Right renal cortex interstitium (tissue), 3 donors: ENCODE results near the gene FMN1. TPM values are rescaled to one million over a fixed set of nuclear protein-coding genes. Genes with fewer than 3 reads are reported as not detected.
A peak's percentile ranks its signal among the peaks of the same experiment; 100 is the strongest.

Experiments used
- DNase-seq, 3 donors: peaks; one replicate each; pipeline ENCODE4 v3.0.0-alpha.2; 2013; ENCODE audit warnings: low read depth in 3 of 3, low spot score in 2 of 3
- polyA plus RNA-seq, 3 donors: library from polyadenylated mRNA; unstranded; fragments of 120-200 nt; gene quantifications; one replicate each; pipeline ENCODE4 v1.2.1, GENCODE V29; 2013; ENCODE audit not compliant: insufficient read length in 3 of 3

The FMN1 gene
- polyA plus RNA-seq, 3 donors = 14.2 to 18.6 (median 16.4) TPM

DNA sequence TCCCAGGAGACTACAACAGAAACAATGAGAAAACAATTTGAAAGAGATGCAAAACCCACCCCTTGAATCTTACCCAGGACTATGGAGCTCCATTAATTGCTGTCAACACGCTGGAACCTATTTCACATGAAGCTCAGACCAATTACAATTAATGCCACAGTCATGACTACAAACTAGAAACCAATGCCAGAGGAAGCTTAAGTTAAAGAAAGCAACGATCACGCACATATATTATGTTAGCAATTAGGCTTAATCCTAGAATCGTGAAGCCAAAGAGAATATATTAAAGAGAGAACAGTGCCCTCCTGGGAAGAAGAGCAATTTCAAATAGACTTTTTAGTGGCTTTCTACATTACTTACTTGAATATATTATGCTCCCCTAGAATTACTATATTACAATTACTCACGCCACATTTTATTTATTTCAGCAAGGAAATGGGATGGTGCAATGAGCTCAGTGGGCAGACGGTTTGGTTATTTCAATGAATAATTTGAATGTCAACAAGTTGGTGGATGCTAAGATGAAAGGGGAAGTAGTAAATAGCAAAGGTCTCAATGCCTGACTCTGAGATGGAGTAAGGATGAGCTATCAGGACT is 351.2 kb downstream of the FMN1 start:
- no peak for DNase-seq

DNA sequence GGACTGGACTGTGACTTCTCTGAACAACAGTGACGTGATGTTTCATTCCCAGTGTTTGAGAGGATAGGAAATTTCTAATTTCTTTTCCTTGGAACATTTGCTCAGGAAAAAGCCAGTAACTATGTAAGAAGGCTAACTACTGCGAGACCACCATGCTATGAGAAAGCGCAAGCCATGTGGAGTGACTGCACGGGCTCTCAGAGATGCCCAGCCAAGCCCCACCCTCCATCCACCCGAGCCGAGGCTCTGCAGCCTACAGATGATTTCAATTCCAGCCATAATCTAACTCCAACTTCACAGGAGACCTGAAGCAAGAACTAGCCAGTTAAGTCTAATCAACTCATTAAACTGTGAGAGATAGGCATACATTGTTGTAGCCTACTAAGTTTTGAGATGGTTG is 352.4 kb downstream of the FMN1 start:
- DNase-seq = no peak

DNA sequence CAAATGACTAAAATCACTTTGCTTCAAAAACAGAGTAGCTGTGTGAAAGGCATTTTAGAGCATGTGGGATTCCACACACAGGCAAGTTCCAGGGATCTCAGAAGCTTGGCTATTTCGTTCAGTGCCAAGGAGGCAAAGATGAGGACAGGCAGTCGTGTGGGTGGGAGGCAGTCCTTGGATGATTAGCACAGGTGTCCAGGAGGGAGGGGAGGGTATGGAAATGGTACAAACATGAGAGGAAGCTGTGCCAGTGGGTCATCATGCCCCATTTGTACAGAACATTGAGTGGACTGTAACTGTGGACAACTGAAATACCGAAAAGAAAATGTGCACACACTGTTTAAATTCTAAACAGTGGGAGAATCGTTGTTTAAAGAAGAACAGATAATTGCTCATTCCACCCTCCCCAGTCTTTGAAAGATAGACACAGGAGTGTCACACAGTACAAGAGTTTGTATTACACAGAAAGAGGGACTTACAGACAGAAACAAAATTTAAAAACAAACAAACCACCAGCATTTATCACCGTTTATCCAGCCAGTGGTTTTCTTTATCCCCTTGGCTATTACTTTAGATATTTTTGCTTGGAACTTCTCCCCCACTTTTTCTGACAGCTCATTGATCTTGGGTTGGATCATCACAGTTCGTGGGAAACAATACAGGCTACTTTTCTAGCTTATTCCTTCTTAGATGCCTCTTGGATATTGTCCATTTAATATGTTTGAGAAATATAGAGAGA is 353.8 kb downstream of the FMN1 start:
- no peak for DNase-seq

DNA sequence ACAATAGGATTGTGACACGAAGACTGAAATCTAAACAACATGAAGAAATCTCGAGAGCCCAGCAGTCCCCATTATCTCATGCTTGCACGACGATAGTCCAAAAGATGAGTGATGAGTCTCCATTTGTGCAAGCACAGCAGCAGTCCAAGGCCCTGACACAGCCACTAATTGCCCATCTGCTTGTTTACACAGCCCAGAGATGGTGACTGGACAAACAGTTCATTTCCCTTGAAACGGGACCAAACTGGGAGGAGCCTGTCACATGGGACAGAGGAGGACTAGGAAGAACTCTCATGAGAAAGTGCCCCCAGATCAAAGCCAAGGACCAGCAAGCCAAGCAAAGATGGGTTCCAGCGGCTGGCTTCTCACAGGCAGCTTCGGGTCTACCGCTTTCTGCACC is 355.7 kb downstream of the FMN1 start:
- DNase-seq = no peak

DNA sequence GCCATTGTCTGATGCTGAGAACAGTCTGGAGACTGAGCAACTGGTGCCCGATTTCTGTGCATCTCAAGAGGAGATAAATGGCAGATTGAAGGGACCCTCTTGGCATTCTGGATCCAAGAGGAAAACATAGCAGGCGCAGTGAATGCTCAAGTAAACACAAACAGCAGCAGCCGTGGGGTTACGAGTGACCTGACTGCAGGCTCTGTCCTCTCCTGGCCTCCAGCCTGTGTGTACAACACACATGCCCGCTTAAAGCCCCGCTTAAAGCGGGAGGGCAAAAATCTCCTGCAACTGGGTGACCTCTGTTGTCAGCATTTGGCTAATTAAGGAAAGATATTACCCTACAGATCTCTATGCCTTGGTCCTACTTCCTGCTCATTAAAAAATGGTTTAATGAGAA is 356.2 kb downstream of the FMN1 start:
- no peak for DNase-seq

DNA sequence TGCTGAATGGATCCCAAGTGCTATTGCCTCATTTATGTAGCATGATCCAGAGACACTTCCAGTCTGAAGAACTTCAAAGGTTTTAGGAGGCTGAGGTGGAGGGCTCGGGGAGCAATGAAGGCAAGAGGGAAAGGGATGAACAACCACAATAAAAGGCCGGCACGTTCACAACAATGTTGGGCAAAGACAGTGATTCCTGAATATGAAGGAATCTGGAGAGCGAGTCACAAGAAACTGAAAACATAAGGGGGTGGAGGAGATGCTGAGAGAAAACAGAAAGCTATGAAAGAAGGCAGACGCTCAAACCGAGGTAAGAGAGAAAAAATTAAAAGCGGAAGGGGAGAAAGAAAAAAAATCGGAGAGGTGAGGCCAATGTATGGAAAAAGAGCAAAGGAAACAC is 356.6 kb downstream of the FMN1 start:
- no peak for DNase-seq

DNA sequence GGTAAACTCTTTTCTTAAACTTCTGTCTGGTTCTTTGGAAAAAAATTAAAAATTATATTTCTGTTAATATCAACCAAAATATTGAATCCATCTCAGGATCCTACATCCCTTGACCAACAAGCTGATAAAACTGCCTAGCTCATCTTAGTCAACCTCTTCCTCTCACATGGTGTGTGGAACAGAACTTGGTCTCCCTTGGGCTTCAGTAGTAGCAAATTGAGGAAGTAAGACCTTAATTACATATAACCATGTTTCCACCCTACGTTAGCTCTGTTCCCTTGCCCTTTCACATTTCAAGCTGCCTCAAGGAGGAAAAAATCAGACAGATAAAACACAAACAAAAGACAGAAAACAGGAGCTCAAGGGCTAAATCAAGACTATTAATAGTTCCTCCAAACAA is 360.4 kb downstream of the FMN1 start:
- no peak for DNase-seq

DNA sequence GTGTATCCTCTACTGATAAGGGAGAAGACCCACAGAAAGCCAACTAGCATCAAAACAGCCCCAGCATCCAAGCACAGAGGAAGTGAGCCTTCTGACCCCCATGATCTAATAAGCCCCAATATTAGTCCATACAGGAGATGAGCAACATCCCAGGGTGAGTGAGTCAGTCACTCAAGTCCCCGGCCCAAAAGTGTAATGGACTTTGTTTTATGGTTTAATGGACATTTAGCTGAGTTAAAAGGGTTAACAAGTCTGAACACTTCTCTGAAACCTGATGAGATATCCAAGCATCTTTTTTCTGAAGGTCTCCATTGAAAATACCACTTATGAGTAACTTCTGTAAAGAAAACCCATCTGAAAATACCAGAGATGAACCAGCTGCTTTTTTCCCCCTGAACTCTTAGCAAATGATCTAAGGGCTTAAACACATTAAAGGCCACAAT is 361.1 kb downstream of the FMN1 start:
- DNase-seq = no peak

DNA sequence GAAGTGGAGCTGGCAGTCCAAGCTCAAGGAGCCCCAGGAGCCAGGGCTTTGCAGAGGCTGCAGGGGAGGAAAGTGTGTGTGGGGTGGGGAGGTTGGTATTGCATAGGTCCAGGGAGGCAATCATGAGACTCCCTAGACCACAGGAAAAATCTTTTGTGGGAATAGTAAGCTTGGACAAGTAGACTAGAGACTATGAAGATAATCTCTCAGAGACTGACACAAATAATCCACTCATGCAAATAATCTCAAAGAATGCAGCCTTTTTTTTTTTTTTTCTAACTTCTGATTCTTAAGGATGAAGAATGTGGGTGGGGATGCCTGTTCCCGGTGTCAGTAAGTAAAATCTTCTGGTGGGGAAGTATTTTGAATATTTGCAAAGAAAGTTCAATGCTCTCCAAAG is 363.0 kb downstream of the FMN1 start:
- no peak for DNase-seq

DNA sequence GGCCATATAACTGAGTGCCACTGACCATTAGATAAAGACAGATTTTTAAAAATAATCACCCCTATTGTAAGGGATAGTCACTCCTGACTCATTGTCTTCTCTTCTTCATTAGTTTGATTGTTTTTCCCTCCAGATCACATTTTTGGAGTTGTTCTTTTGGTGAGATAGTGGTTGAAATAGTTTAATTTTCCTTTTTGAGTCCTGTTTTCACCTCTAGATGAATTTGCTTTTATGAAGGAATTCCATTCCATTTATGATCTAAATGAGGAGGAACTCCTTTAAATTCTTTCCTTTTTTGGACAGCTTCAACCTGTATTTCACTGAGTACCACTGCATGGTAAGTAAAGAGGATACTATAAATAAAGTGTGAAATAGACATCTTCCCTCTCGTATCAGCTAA is 364.3 kb downstream of the FMN1 start:
- DNase-seq = no peak

DNA sequence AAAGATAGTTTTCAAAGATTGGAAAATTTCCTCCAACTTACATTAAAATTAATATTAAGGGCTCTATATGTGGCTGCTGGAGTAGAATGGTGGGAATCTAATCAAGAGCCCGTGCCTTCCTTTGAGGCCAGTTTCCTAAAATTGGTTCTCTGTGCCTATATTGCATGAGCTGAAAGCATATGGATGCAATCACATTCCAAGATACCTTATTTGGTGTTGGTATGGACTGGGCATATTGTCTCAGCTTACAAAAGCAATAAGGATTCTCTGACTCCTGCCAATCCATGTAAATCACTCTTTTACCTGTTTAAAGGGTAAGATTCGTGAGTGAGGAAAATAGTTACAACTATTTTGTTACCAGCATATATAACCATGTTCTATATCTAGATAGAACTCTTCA is 365.1 kb downstream of the FMN1 start:
- no peak for DNase-seq

DNA sequence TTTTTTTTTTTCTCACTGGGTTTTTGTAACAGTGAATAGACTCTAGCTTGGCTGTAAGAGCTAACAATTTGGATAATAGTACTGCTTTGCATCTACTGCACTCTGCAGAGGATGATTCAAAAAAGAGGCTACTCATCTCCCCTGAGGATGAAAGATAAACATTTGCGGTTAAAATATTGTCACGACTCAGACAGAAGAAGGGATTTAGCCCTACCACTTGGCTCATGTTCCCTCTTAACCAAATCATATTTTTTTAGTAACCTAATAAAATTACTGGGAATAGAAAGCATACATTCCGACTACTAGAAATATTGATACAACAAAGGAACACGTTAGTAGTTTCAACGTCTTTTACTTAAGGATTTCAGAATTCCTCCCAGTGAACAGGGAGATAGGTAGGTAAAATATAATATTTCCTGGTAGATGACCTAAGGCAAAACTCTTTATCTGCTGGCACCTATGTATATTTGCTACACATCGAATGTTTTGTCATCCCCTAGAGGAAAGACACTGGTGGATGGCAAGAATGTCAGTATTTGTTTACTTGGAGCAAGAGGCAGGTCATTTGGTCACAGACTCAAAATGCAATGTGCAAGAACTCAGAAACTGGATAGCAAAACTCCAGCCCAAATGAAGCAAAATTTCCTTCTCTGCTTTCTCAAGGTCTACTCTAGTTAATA is 365.9 kb downstream of the FMN1 start:
- no peak for DNase-seq

DNA sequence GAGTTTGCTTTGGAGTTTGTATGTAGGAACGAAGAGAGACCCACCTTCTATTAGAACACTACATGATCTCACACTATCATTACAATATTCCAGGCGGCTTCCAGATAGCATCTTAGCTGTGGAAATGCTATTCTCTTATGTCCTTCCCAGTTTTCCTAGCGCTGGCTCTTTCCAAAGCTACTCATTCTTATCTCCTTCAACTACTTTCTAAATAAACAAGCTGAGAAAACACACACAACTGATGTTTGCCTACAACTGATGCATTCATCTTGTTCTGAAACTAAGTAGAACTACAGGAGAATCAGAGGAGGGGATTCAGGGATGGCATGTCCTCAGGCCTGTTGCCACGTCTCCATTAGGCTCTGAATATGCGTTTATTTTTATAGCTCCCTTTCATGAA is 367.8 kb downstream of the FMN1 start:
- no peak for DNase-seq

DNA sequence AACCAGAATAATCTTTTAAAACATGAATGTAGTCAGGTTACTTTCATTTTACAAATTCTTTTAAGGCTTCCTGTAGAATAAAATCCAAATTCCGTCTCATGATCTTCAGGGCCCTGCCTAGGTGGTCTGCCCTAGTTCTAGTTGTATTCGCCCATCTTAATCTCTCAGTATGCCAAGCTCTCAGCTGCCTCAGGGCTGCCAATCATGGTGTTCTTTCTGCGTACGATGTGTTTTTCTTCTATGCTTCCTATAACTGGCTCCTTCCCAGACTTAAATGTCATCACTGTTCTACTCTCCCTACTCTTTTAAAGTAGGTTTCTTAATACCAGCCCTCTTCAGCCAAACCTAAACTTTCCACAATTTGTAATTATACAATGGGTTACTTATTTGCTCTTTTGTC is 369.3 kb downstream of the FMN1 start:
- DNase-seq = no peak

DNA sequence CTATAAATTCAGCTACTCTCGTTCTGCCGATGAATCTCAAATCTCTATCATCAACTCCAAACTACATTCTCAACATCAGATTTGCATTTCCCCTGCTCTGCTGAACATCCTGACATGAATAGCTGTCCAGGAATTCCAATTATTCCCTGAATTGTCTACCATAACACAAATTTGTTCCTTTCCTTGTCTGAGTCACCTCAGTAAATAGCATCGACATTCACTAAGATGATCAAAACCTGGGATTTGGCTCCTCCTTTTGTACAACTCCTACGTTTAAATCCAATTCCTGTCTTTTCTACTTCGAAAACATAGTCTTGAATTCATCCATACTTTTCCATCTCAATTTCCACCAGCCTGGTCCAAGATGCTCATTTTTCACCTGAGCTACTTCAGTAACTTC is 369.7 kb downstream of the FMN1 start:
- no peak for DNase-seq

DNA sequence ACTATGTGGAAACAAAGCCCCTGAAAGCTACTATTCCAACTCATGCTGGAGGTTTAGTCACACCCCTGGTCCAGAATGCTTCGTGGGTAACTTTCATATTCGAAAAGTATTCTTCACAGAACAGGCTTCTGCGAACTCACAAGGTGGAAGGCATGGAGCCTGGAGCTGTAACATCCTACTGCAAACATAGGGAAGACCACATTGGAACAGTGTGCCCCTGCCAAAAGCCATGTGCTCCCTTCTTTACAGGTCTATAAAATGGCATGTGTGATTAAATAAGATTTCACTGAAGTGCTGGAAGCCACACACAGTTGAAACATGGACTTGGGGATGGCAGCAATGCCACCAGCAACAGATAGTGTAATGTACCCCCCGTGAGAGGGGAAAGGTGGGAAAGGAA is 370.8 kb downstream of the FMN1 start:
- DNase-seq = no peak

DNA sequence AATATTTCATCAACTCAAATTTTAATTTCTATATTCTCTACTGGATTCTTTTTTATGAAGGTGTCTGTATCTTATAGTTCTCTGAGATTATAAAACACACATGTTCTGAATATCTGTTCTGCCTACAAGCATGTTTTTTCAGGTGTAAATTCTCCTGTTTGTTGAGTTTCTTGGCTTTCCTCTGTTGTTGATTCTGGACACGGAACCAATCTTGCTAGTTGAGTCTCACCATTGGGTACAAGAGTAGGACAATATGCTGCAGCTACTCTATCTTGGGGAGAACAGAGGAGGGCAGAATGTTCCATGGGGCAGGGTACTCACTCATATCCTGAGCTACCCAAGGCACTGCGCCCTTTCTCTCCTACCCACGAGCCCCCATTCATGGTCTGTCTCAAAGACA is 371.8 kb downstream of the FMN1 start:
- DNase-seq = no peak

DNA sequence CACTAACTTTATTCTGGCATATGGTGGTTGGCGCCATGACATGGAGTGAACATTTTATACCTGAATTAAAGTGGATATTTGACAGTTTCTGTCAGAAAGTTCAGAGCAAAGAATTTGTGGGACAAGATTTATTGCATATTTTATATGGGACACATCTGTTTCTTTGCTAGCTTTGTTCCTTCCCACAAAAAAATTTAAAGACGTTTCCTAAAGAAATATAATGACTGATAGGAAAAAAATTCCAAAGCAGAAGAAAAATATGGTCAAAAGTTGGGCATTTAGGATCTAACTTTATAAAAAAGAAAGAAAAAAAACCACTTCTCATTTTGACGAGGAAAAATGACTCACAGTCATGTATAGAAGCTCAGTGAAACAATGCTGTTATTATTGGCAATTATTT is 375.1 kb downstream of the FMN1 start:
- no peak for DNase-seq

DNA sequence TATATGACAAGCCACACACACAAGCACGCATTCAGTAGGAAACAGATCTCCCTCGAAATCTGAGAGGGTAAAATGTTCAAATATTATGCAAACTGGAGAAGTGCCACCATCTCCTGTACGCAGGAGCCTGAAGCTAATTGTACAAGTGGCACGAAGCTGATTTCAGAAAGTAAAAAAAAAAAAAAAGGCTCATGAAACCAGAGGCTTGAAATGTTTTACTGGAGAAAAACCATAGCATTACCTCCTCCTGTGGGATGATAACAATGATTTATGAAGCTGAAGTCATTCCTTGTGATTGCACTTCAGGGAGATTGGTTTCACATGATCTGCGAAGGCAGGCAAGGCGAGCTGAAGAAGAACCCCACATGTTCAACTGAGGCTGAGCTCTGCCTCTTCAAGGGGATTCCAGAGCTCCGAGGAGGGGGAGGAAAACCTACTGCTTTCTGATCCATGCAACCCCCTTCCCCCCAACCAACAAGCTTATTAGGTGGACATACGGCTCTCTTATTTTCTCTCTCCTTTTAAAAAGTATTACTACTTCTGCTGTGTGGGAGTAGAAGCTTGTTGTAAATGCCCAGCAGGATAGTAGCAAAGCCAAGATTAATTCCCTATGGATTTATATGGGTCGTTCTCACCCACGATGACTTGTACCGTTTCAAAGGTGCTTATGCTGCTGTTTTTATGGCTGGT is 375.6 kb downstream of the FMN1 start:
- DNase-seq = peak; percentile 58 to 68 (median 61)

DNA sequence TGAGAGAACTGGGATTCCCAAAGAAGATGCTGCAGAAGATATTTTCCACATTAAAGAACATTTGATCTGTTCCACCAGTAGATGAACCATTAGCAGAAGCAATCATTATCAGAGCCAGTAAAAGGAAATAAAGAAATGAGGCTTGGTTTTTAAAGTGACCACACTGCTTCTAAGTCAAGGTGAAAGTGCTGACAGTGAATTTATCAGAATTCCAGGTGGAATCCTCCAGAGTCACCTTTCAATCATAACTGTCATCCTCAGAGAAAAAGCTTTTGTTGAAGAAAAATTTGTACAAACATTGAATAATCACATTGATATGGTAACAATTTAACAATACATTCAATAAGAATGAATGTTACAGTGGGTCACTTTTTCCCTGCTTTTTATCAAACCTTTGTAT is 376.9 kb downstream of the FMN1 start:
- no peak for DNase-seq

DNA sequence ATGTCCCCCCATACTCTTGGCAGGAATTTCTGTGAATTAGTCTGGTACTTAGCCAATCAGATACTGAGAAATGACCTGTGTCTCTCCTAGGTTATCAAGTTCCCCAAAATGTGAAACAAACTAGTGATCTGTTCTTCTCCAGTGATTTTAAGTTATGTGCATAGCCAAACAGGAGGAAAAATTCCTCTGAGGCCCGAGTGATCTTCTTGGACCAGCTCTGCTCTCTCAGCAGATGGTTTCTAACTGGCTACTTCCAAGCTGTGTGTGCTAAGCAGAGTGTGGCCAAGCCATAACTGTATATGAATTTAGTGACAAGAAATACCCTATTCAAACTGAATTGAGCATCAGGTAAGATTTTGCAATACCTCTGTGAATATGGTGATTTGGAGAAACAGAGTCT is 387.2 kb downstream of the FMN1 start:
- DNase-seq = no peak

DNA sequence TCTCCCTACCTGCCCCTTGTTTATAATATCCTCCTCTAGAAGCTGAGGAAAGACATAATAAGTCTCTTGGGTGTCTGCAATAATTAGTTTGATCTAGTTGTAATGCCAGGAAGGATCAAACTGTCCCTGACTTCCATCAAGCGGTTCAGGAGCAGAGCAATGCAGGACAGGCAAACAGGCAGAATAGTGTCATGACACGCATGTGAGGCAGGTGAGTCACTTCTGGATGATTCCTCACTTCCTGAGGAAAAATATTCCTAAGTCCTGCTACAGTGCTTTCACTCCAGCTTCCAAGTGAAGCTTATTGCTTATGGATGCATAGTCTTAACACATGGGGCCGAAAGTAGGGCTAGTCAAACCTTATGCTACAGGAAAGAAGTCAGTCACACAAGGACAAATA is 390.9 kb downstream of the FMN1 start:
- no peak for DNase-seq
